ENCODE results near the gene ZFYVE9. TPM values are rescaled to one million over a fixed set of nuclear protein-coding genes. Genes with fewer than 3 reads are reported as not detected.

Gene ZFYVE9
- total RNA-seq, 4 donors from 2014 or later, result 23.1 to 35.0 (median 27.7) TPM

GRCh38 chr1:52249831-52250230 lies 107.9 kb downstream of the ZFYVE9 start:
- TF ChIP-seq, protein P1, sequence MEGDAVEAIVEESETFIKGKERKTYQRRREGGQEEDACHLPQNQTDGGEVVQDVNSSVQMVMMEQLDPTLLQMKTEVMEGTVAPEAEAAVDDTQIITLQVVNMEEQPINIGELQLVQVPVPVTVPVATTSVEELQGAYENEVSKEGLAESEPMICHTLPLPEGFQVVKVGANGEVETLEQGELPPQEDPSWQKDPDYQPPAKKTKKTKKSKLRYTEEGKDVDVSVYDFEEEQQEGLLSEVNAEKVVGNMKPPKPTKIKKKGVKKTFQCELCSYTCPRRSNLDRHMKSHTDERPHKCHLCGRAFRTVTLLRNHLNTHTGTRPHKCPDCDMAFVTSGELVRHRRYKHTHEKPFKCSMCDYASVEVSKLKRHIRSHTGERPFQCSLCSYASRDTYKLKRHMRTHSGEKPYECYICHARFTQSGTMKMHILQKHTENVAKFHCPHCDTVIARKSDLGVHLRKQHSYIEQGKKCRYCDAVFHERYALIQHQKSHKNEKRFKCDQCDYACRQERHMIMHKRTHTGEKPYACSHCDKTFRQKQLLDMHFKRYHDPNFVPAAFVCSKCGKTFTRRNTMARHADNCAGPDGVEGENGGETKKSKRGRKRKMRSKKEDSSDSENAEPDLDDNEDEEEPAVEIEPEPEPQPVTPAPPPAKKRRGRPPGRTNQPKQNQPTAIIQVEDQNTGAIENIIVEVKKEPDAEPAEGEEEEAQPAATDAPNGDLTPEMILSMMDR (IDR thresholded peaks at IDR 0.05), result no peak
- DNase-seq (ENCODE audit: low spot score) (no peak), ATAC-seq (ENCODE audit: low FRiP score) (no peak)

DNA sequence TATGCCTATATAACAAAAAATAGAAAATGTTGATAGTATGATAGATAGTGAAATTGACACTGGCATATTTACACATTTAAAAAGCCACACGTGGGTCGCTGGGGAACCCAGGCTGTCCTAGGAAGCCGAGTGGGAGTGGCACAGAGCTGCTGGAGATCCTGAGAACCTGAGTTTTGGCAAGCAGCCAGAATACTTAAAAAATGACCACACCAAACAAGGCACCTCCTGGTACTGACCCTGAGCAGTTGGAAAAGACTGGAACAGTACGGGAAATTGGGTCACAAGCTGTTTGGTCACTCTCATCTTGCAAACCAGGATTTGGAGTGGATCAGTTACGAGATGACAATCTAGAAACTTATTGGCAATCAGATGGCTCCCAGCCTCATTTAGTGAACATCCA lies 111.5 kb downstream of the ZFYVE9 start:
- DNase-seq (ENCODE audit: low spot score) (no peak), ATAC-seq (ENCODE audit: low FRiP score) (no peak)
- TF ChIP-seq, protein P1 (IDR thresholded peaks at IDR 0.05), result no peak

DNA sequence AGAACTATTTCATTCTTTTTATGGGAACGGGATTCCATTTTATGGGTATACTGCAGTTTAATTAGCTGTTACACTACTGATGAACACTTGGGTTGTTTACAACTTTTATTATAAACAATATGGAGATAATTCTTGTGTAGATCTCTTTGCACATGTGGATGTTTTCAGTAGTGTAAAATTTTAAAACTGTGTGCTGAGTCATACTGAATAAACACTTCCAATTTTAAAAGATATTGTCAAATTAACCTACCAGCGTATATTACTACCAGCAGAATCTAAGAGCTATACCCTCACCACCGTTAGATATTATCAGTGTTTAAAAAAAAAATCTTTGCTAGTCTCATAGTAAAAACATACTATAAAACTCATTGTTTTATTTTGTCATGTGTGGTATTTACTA lies 118.0 kb downstream of the ZFYVE9 start:
- DNase-seq (ENCODE audit: low spot score), result no peak
- TF ChIP-seq, protein P1 (IDR thresholded peaks at IDR 0.05), result no peak
- no peak for ATAC-seq (ENCODE audit: low FRiP score)

DNA sequence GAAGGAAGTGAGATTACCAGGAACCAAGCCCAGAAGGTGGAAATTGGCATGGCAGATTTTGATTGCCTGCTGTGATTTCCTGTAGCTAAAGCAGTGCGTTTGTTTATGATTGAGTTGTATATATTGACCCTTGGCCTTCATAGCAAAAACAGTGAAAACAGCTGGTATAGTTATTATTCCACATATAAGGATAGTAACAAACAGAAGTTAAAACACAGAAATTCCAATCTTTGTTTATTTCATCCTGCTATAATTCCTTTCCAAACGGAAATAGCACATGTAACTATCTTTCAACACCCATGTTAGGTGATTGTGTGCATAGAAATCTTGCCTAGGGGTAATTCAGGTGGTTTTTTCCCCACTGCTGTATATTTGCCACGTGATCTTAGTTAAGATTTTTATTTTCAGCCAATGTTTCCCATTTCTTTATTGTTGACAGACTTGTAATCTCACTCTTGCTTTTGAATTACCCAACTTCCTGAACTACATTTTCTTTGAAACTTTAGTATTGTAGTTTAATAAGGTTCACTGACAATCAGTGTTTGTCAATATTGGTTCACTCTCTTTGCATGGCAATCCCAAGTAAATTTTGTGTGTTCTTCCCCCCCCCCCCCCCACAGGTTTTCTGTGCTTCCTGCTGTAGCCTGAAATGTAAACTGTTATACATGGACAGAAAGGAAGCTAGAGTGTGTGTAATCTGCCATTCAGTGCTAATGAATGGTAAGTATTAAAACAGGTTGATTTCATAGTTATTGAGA lies 121.4 kb downstream of the ZFYVE9 start:
- no peak for ATAC-seq (ENCODE audit: low FRiP score)
- TF ChIP-seq, protein P1 (IDR thresholded peaks at IDR 0.05), result no peak
- DNase-seq (ENCODE audit: low spot score), result no peak

GRCh38 chr1:52264530-52265115 lies 122.7 kb downstream of the ZFYVE9 start:
- TF ChIP-seq, protein P1 (IDR thresholded peaks at IDR 0.05), result no peak
- DNase-seq (ENCODE audit: low spot score) (no peak), ATAC-seq (ENCODE audit: low FRiP score) (peak; percentile 88)

GRCh38 chr1:52266507-52266906 lies 124.6 kb downstream of the ZFYVE9 start:
- ATAC-seq (ENCODE audit: low FRiP score) (no peak), DNase-seq (ENCODE audit: low spot score) (no peak)
- TF ChIP-seq, protein P1 (IDR thresholded peaks at IDR 0.05), result no peak

GRCh38 chr1:52268372-52268771 lies 126.5 kb downstream of the ZFYVE9 start:
- DNase-seq (ENCODE audit: low spot score) (no peak), ATAC-seq (ENCODE audit: low FRiP score) (no peak)
- TF ChIP-seq, protein P1 (IDR thresholded peaks at IDR 0.05), result no peak
